BLaER1 (cell line): Measurements from ENCODE around the gene CTSE.
A peak's percentile ranks its signal among the peaks of the same experiment; 100 is the strongest.
"Not testable (repeated sequence)": the region's sequence is repeated elsewhere in the genome, so short reads cannot be mapped to it uniquely, and the experiment has no call there.

Experiments
- H3K27ac ChIP-seq: shearing (Covaris generic); formaldehyde crosslinking; 2 replicates; pipeline ENCODE4 v1.8.1; 2022
- H3K27me3 ChIP-seq: shearing (Covaris generic); formaldehyde crosslinking; 2 replicates; pipeline ENCODE4 v1.8.1; 2022
- H3K36me3 ChIP-seq: shearing (Covaris generic); formaldehyde crosslinking; 2 replicates; pipeline ENCODE4 v1.8.1; 2022
- H3K4me1 ChIP-seq: shearing (Covaris generic); formaldehyde crosslinking; 2 replicates; pipeline ENCODE4 v1.8.1; 2022
- H3K4me2 ChIP-seq: shearing (Covaris generic); formaldehyde crosslinking; 2 replicates; pipeline ENCODE4 v1.8.1; 2022
- H3K4me3 ChIP-seq: shearing (Covaris generic); formaldehyde crosslinking; 2 replicates; pipeline ENCODE4 v1.8.1; 2022
- H3K9ac ChIP-seq: shearing (Covaris generic); formaldehyde crosslinking; 2 replicates; pipeline ENCODE4 v1.8.1; 2022
- H3K9me3 ChIP-seq: shearing (Covaris generic); formaldehyde crosslinking; 2 replicates; pipeline ENCODE4 v1.8.1; 2022
- H4K20me1 ChIP-seq: shearing (Covaris generic); formaldehyde crosslinking; 2 replicates; pipeline ENCODE4 v1.8.1; 2022
- Cebpa-rat ChIP-seq: shearing (Covaris generic); IDR thresholded peaks from 2 replicates; pipeline ENCODE4 v1.8.1; 2022

The CTSE gene

DNA sequence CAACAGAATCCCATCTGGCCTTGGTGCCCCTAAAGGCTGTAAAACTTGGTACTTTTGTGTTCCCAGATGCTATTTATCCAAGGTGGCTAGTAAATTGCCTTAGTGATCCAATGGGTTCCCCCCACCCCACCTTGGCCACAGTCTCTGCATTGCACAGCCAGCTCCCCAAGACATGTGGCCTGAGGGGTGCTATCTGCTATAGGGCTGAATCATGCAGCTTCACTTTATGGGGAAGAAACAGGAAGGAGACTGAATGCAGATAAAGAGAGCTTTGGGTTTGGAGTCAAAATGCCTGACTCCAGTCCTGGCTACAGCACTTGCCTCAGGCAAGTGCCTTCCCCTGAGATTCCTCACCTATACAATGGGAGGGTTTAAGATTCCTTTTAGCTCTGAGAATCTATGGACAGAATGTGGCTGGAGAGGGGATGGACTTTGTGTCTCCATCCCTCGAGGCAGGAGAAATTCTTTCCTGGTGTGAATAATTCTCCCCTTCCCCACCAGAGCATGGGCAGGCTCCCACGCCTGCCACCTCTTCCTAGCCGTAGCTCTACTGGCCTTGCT is 35.7 kb upstream of the CTSE start:
- H3K27me3 ChIP-seq: no peaks in the 10 kb centered on the region
- peaks cover 18% of the 10 kb centered on the region for H3K4me1 ChIP-seq
- H3K4me2 ChIP-seq: peak overlapping the region; percentile 40
- no peak overlapping the region for H3K9ac ChIP-seq
- no peaks in the 10 kb centered on the region for H4K20me1 ChIP-seq
- H3K36me3 ChIP-seq: 0 out of 2 replicates have a peak, but pooled peaks cover 6% of the 10 kb centered on the region
- peaks cover 20% of the 10 kb centered on the region for H3K9me3 ChIP-seq
- no peak for TF ChIP-seq Cebpa-rat
- no peak overlapping the region for H3K27ac ChIP-seq
- H3K4me3 ChIP-seq: no peak overlapping the region

DNA sequence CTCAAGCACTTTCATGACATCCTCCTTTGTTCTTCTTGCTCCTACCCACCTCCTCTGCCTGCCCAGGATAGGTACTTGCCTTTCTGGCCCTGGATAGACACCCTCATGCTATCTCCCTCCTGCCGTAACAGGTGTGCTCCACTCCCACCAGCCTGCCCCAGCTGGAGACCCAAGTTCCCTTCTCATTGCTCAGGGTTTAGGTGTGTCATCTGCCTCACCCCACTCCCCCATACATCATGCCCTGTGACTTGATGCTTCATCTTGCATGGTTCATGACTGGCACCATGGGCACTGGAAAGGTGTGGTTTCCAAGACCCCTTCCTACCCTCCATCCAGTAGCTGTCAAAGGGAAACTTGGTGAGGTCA is 35.2 kb upstream of the CTSE start:
- no peaks in the 10 kb centered on the region for H4K20me1 ChIP-seq
- no peak overlapping the region for H3K27ac ChIP-seq
- no peak overlapping the region for H3K4me3 ChIP-seq
- TF ChIP-seq Cebpa-rat: no peak
- H3K4me1 ChIP-seq: peaks cover 18% of the 10 kb centered on the region
- H3K9me3 ChIP-seq: peaks cover 20% of the 10 kb centered on the region
- peak overlapping the region; percentile 40 for H3K4me2 ChIP-seq
- no peak overlapping the region for H3K9ac ChIP-seq
- no peaks in the 10 kb centered on the region for H3K27me3 ChIP-seq
- H3K36me3 ChIP-seq: 0 out of 2 replicates have a peak, but pooled peaks cover 6% of the 10 kb centered on the region

DNA sequence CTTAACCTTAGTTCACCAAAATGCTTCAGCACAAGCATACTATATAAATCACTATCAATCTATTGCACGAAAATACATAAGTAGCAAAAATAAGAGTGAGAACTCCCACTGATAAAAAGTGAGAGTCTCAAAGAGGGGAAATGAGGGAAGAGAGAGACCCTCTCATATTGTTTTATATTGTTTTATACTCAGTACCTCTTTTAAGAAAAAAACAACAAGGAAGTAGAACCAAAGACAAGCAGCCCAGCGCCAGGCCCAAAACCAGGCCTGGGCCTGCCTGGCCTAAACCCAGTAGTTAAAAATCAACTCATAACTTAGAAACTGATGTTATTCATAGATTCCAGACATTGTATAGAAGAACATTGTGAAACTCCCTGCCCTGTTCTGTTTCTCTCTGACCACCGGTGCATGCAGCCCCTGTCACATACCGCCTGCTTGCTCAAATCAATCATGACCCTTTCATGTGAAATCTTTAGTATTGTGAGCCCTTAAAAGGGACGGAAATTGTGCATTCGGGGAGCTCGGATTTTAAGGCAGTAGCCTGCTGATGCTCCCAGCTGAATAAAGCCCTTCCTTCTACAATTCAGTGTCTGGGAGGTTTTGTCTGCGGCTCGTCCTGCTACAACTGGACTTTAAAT is 34.7 kb upstream of the CTSE start:
- H4K20me1 ChIP-seq, H3K27me3 ChIP-seq, H3K4me3 ChIP-seq, H3K36me3 ChIP-seq, H3K27ac ChIP-seq, H3K9ac ChIP-seq: not testable (repeated sequence)
- Histone ChIP-seq H3K4me1 (peaks cover 22% of the 10 kb centered on the region), H3K9me3 (peaks cover 17% of the 10 kb centered on the region), H3K4me2 (peak overlapping the region; percentile 40)

- not testable (repeated sequence) for H3K27ac ChIP-seq, H3K36me3 ChIP-seq
These were observed 32.1 kb upstream of the CTSE start for GRCh38 chr1:206055639-206056323.

DNA sequence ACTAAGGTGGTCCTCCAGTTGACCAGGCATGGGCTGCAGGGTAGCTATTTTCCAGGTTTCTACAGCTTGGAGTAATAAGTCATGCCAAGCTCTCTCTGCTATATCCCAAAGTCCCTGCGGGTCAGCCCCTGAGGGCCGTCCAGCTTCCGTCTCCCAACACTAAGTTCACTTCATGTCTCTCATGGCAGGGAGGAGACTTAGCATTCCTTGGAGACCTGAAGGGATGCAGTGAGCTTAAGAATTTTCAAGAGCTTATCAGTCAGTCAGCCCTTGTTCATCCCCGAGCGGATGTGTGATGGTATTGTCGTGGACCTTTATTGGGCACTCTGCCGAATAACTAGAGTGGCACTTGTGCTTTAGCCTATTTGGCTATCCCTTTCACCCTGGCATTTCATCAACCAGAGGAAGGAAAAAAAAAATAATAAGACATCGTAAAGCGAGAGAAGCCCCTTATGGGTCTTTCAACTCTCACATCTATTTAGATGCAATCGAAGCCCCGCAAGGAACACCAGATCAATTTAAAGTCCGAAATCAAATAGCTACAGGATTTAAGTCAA is 31.5 kb upstream of the CTSE start:
- H3K4me3 ChIP-seq, H3K36me3 ChIP-seq, H3K4me2 ChIP-seq, H3K27me3 ChIP-seq, H4K20me1 ChIP-seq, H3K9me3 ChIP-seq, H3K9ac ChIP-seq, H3K27ac ChIP-seq: not testable (repeated sequence)
- peaks cover 48% of the 10 kb centered on the region for H3K4me1 ChIP-seq

More at GRCh38 chr1:206055639-206056323, 32.1 kb upstream of the CTSE start:
- H3K27me3 ChIP-seq, H3K9ac ChIP-seq, H3K4me3 ChIP-seq, H4K20me1 ChIP-seq, H3K4me2 ChIP-seq, H3K9me3 ChIP-seq: not testable (repeated sequence)
- H3K4me1 ChIP-seq: peaks cover 42% of the 10 kb centered on the region

- H3K4me1 ChIP-seq: peaks cover 42% of the 10 kb centered on the region
- H3K9me3 ChIP-seq, H3K27me3 ChIP-seq, H3K36me3 ChIP-seq, H4K20me1 ChIP-seq: not testable (repeated sequence)
- H3K9ac ChIP-seq: peak overlapping the region; percentile 53; the same call in 1 of the 2 replicates
- H3K27ac ChIP-seq: peak overlapping the region; percentile 79
- H3K4me3 ChIP-seq: peak overlapping the region; percentile 41
- H3K4me2 ChIP-seq: peak overlapping the region; percentile 69
These were observed 29.9 kb upstream of the CTSE start for GRCh38 chr1:206053616-206054015.

- H3K4me3 ChIP-seq: peak within 1 kb of the TSS; percentile 41
- H3K9ac ChIP-seq: peak within 1 kb of the TSS; percentile 53
- not testable (repeated sequence) for H3K36me3 ChIP-seq, H3K27me3 ChIP-seq, H4K20me1 ChIP-seq, H3K9me3 ChIP-seq
- peak within 1 kb of the TSS; percentile 79 for H3K27ac ChIP-seq
- H3K4me2 ChIP-seq: peak within 1 kb of the TSS; percentile 81
- H3K4me1 ChIP-seq: peaks cover 42% of the 10 kb centered on the region
These were observed 29.4 kb upstream of the CTSE start, which contains the start of gene RHEX for GRCh38 chr1:206052919-206053610. Gene RHEX (plus strand): TSS chr1:206053173. CDS start chr1:206097829, 44,656 bp downstream.

- H3K27ac ChIP-seq: peak overlapping the region; percentile 68
- peak overlapping the region; percentile 81 for H3K4me2 ChIP-seq
- H3K36me3 ChIP-seq, H3K9me3 ChIP-seq, H3K27me3 ChIP-seq, H4K20me1 ChIP-seq, H3K4me3 ChIP-seq, H3K9ac ChIP-seq: not testable (repeated sequence)
- peaks cover 42% of the 10 kb centered on the region for H3K4me1 ChIP-seq
These were observed 28.7 kb upstream of the CTSE start for GRCh38 chr1:206052231-206052865.

DNA sequence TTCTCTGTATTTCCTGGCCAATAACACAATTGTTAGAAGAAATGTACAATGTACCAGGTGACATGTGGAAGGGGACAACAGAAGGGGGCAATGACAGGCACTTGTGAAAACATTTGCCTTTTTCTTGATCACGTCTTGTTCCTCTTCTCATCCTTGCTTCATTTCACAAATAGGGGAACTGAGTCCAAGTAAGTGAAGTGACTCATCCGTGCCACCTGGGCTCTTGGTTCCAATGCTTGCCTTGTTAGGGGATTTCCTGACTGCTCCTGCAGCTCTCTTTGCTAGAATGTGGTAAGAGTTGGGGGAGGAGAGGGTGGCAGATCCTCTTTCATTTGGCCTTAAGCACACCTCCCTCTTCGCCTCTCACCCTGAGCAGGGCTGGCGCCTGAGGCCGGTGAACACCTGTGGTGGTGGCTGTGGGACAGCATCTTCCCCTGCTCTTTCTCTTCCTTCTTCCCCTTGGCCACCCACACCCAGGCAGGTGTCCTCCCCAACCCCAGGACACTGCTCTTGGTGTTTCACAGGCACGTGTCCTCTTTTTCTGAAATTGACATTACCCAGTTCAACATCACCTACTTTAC is 27.1 kb upstream of the CTSE start:
- no peaks in the 10 kb centered on the region; the same call in 1 of the 2 replicates for H3K9me3 ChIP-seq
- no peak for TF ChIP-seq Cebpa-rat
- H4K20me1 ChIP-seq: no peaks in the 10 kb centered on the region
- H3K4me2 ChIP-seq: peak overlapping the region; percentile 81
- H3K4me3 ChIP-seq: no peak overlapping the region
- peak overlapping the region; percentile 68 for H3K27ac ChIP-seq
- peak overlapping the region; percentile 13; the same call in 1 of the 2 replicates for H3K9ac ChIP-seq
- no peaks in the 10 kb centered on the region for H3K36me3 ChIP-seq
- no peaks in the 10 kb centered on the region for H3K27me3 ChIP-seq
- H3K4me1 ChIP-seq: peaks cover 42% of the 10 kb centered on the region
